Activated CD4-positive, alpha-beta T cell treated with anti-CD3 and anti-CD28 coated beads, Interleukin-2, amount 50 U/mL, for 16 hours (primary cell): Measurements from ENCODE around the gene FBXO44.
A peak's percentile ranks its signal among the peaks of the same experiment; 100 is the strongest.
"Not testable (repeated sequence)": the region's sequence is repeated elsewhere in the genome, so short reads cannot be mapped to it uniquely, and the experiment has no call there.

Source experiments
- DNase-seq: peaks from one replicate; pipeline ENCODE4 v3.0.0-alpha.2; 2020

Gene FBXO44, protein sequence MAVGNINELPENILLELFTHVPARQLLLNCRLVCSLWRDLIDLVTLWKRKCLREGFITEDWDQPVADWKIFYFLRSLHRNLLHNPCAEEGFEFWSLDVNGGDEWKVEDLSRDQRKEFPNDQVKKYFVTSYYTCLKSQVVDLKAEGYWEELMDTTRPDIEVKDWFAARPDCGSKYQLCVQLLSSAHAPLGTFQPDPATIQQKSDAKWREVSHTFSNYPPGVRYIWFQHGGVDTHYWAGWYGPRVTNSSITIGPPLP

GRCh38 chr1:11654137-11654938 lies at the start of gene FBXO44, which contains the start of gene FBXO2:
TSS of gene FBXO44 (plus strand) at chr1:11654877. CDS start at chr1:11655836, 959 bp downstream.
TSS of gene FBXO2 (minus strand) at chr1:11654429. CDS start at chr1:11654340, 89 bp downstream.
- DNase-seq = peak; percentile 38

DNA sequence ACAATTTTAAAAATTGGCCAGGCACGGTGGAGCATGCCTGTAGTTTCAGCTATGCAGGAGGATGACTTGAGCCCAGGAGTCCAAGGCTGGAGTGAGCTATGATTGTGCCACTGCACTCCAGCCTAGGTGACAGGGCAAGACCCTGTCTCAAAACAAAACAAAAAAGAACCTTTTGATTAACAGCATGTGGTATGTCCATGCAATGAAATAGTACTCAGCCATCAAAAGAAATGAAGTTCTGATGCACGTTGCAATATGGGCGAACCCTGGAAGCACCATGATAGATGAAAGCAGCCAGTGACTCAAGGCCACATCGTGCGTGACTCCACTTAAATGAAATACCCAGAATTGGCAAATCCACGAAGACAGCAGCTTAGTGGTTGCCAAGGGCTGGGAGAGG lies 47.9 kb upstream of the FBXO44 start:
- no peak for DNase-seq

- DNase-seq = not testable (repeated sequence)
These were observed 46.0 kb upstream of the FBXO44 start for GRCh38 chr1:11608596-11609130.

DNA sequence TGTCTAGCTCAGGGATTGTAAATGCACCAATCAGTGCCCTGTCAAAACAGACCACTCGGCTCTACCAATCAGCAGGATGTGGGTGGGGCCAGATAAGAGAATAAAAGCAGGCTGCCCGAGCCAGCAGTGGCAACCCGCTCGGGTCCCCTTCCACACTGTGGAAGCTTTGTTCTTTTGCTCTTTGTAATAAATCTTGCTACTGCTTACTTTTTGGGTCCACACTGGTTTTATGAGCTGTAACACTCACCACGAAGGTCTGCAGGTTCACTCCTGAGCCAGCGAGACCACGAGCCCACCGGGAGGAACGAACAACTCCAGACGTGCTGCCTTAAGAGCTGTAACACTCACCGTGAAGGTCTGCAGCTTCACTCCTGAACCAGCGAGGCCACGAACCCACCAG lies 45.3 kb upstream of the FBXO44 start:
- DNase-seq = not testable (repeated sequence)

DNA sequence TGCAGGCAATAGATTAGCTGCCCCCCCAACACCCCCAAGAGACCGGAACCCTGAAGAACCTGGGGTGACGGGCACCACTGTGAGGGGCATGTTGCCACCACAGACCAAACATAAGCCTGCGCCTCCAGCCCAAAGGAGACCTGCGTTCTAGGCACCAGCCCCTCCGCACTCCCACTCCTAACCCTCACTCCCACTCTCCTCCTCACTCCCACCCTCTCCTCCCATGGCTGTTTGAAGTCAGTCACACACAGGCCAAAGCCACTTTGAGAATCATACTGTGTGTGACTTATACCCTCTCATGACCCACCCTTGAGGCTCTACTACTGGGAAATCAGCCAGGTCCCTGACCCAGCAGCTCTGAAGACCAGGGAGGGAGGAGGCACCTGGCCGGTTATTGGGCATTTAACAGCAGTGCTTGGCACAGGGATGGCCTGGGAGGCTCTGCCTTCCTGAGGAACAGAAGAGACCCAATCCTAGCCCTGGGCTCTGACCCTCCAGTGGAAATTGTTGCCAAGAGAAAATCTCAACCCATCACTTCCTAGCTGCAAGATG lies 44.0 kb upstream of the FBXO44 start:
- no peak for DNase-seq

DNA sequence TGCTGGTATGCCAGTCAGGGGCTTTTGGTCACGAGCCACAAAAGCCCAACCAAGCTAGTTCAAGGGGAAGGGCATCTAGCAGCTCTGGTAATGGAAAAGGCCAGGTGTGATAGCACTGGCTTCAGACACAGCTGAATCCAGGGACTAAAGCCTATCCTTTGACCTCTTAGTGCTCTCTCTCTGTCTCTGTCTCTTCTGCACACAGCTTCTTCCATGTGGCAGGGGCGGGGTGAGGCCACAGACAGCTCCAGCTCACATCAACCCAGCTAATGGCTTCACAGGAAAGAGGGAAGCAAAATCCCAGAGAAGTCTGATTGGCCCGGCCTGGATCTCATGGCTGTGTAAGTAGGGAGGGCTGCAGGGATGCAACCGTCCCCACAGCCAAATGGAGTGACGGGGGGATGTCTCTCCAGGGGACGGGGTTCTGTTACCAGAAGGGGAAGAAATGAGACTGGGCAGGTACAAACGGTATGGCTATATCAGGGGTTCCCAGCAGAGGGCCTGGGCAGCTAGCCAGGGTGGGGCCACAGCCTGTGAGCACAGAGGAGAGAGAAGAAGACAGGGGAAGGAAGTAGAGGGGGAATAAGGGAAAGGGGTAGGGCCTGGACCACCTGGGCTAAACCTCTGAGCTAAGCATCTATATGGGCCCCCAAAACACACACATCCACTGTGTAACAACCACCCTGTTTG lies 42.9 kb upstream of the FBXO44 start:
- no peak for DNase-seq

DNA sequence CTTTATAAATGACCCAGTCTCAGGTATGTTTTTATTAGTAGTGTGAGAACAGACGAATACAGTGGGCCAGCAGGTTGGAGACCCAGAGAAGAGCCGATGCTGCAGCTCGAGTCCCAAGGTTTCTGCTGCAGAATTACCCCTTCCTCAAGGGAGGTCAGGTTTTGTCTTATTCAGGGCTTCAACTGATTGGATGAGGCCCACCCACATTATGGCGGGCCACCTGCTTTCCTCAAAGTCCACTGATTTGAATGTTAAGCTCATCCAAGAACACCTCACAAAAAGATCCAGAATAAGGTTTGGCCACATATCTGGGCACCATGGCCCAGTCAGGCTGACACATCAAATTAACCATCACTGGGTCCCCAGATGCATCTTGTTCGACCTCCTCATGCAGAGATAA lies 41.3 kb upstream of the FBXO44 start:
- no peak for DNase-seq

DNA sequence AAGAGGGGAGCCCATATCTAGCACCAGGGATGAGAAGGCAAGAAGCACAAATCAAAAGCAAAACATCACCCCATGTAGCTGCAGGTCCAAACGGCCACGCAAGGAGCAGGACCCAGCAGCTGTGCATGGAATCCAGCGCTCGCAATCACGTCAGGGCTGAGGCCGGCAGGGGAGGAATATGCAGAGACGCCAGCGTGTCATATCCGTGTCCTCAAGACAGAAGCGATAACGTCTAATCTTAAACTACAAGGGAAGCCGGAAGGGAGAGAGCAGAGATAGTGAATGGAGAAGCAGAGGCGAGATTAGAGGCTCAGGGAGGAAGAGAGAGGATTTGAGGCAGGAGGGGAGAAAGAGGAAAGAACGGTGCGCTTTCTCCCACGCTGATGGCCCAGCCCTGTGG lies 39.6 kb upstream of the FBXO44 start:
- DNase-seq = no peak

- DNase-seq = no peak
These were observed 37.9 kb upstream of the FBXO44 start for GRCh38 chr1:11616766-11617165.

- DNase-seq = no peak
These were observed 37.4 kb upstream of the FBXO44 start for GRCh38 chr1:11617314-11617713.

DNA sequence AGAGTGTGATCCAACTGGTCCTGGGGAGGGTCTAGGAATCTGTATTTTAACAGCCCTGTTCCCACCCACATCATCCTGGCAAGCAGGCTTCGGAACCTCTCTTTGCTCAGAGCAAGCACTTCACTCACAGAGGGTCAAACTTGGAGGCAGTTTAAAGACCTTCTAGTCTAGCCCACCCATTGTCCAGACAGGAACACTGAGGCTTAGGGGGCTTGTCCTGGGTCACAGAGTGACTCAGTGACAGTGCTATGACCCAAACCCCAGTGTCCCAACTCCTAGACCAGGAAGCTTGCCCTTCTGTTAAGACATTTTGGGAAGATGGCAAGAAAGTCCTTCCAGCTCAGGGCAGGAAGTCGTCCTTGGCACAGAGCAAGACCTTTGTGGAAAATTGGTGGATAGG lies 36.9 kb upstream of the FBXO44 start:
- no peak for DNase-seq

- no peak for DNase-seq
These were observed 34.3 kb upstream of the FBXO44 start for GRCh38 chr1:11620405-11620804.

DNA sequence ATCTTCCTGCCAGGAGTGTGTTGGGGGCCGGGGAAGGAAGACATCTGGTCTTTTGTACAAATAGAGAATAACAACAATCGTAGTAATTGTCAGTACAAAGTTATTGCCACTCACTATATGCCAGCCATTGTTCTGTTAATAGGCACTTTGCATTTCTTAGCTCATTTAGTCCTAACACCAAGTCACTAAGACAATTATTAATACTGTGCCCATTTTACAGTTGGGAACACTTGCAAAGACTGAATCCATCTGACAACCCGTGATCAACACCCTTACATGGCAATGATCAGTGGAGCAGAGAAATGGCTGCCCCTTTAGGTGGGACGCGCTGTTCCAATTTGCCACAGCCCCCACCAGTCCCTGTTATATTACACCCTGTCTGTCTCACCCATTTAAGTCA lies 33.8 kb upstream of the FBXO44 start:
- DNase-seq = no peak

GRCh38 chr1:11622398-11622797 lies 32.3 kb upstream of the FBXO44 start:
- DNase-seq = no peak

- DNase-seq = no peak
These were observed 31.0 kb upstream of the FBXO44 start for GRCh38 chr1:11623702-11624101.

DNA sequence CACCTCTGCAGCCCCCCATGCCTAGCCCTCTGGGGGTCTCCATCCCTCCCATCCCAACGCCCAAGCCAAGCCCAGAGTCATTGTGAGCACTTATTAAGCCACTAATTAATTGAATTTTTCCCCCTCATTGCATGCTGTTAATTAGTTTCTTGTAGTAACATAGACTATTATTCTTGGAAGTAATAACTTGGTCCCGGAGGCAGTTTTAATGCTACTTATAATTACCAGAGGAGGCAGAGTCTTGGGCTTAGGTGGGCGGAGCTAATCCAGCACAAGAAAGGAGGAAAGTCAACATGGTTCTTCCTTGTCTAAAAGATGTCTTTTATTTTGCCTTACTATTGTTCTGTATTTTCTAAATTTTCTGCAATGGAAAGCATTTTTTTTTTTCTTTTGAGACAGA lies 28.1 kb upstream of the FBXO44 start:
- DNase-seq = no peak

DNA sequence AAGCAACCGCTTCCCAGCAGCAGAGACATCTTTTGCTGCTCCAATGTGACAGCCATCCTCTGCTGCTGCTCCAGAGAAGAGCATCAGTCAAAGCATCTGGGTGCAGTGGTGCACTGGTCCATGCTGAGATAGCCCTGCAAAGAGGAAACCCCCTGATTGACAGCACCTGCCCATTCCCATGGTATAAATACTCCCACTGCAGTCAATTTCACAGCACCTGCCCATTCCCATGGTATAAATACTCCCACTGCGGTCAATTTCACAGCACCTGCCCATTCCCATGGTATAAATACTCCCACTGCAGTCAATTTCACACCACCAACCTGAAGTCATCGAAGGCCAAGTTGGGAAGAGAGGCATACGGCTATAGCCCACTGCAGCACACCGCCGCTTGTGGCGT lies 25.9 kb upstream of the FBXO44 start:
- no peak for DNase-seq

DNA sequence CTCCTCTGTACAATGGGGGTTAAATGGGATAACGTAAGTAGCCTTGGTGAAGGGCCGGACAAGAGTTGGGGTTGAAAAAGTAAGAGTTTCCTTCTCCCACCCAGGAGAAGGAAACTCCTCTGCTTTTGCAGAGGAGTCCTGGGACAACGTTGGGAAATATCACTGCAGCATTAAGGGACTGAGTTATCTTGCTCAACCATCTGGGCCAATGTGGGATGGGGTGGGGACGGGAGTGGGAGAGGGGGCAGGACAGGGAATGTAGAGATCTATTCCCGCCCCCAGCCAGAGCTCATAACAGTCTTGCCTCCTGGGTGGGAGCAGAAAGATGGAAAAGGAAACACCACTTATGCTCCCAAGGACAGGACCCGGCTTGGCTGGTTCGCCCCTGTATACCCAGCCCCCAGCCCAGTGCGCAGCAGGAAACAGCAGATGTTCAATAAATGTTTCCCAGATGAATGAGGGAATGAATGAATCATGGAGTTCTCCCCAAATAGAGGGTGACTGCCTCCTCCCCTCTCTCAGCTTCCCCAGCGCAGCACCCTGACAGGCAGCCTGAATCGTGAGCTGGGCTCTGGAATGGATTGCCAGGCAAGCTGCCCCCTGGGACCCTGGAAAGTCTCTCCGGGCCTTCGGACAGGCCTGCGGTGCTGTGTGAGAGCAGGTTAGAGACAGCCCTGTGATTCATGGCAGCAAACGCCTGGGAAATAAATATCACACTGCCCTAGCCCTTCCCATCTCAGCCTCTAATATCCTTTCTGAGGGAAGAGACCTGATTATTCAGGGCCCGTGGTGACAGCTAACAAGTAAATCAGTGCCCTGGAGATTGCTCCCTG lies 25.3 kb upstream of the FBXO44 start:
- DNase-seq = no peak

DNA sequence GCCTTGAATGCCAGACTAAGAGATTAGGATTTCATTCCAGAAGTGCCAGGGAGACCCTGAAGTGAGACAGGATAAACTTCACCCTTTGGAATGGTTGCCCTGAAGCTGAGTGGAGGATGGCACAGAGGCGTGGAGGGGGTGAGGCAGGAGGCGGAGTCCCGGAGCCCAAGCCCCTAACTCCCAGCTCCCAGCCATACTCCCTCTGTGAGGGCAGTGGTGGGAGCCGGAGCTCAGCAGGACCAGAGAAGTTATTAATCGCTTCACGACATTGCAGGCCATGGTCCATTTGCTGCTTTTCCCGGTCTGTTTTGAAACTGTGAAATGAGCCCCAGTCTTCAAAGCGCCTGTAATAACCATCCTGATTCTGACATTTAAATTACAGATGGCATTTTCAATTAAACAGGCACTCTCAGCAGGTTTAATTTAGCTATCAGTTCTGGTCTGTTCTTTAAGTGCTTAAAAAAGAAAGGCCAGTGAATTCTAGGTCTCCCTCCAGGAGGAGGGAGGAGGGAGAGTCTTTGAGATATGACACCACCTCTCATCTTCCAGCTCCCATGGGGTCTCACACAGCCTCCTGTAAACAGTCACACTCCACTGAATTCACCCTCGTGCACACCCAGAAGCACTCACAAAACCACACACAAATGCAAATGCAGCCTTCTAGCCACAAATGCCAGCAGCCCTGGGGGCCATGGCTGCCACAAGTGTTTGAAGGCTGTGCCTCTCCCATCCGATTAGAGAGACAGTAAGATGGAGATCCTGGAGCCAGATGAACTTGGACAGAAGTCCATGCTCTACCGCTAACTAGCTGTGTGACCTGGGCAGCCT lies 20.1 kb upstream of the FBXO44 start:
- DNase-seq = no peak

DNA sequence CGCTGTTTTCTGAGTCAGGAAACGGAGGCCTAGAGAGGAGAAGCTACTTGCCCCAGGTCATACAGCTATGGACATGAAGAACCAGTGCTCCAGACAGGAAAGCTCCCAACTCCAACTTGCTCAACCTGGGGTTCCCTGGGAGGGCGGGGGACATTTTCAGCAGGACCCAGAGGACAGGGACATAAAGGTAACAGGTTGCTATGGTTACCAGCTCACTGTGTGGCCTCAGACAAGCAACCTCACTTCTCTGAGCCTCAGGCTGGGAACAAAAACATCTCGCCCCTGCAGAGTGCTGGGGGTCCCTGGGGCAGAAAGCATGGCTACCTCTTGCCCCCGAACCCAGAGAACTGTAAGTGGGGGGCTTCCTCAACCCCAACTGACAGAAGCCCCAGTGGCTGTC lies 16.6 kb upstream of the FBXO44 start:
- no peak for DNase-seq

DNA sequence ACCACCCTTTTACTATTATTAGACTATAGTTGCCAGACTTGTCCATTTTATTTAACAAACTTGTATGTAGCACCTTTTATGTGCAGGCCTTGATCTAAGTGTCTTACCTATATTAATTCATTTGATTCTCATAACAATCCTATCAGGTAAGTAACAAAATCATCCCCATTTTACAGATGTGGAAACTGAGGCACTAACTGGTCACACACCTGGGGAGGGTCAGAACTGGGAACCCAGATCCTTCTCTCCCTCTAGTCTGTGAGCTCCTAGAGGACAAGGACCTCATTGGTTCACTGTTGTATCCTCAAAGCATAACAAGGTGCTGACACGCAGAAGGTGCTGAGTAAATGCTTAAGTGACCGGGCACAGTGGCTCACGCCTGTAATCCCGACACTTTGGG lies 15.3 kb upstream of the FBXO44 start:
- no peak for DNase-seq
